Fibroblast of lung (primary cell): Measurements from ENCODE around the gene TNFSF15.
"Not testable (repeated sequence)": the region's sequence is repeated elsewhere in the genome, so short reads cannot be mapped to it uniquely, and the experiment has no call there.

ENCODE experiments used
- EZH2 ChIP-seq: IDR thresholded peaks from 2 replicates; pipeline ENCODE4 v1.5.1; 2012; ENCODE audit warnings: low read length, control low read depth, mild to moderate bottlenecking; ENCODE audit errors: missing control alignments
- TF ChIP-seq, protein P1 (sequence below), 2 donors: IDR thresholded peaks in 1 of 2; conservative IDR thresholded peaks in 1 of 2; 1 replicate in 1 of 2; 2 replicates in 1 of 2; pipeline ENCODE4 v1.5.1; 2011 to 2012; ENCODE audit warnings: low read length in 2 of 2, control low read depth in 1 of 2, inconsistent platforms in 1 of 2, low read depth in 1 of 2, mild to moderate bottlenecking in 1 of 2

DNA sequence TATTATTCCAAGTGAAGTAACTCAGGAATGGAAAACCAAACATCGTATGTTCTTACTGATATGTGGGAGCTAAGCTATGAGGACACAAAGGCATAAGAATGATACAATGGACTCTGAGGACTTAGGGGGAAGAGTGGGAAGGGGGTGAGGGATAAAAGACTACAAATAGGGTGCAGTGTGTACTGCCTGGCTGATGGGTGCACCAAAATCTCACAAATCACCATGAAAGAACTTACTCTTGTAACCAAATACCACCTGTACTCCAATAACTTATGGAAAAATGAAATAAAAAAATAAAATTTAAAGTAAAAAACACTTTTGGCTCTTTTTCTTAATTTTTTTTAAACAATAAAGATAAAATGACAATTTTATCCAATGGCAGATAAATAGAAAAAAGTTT, 64.3 kb downstream of the TNFSF15 start:
- not testable (repeated sequence) for TF ChIP-seq EZH2
- TF ChIP-seq, protein P1, sequence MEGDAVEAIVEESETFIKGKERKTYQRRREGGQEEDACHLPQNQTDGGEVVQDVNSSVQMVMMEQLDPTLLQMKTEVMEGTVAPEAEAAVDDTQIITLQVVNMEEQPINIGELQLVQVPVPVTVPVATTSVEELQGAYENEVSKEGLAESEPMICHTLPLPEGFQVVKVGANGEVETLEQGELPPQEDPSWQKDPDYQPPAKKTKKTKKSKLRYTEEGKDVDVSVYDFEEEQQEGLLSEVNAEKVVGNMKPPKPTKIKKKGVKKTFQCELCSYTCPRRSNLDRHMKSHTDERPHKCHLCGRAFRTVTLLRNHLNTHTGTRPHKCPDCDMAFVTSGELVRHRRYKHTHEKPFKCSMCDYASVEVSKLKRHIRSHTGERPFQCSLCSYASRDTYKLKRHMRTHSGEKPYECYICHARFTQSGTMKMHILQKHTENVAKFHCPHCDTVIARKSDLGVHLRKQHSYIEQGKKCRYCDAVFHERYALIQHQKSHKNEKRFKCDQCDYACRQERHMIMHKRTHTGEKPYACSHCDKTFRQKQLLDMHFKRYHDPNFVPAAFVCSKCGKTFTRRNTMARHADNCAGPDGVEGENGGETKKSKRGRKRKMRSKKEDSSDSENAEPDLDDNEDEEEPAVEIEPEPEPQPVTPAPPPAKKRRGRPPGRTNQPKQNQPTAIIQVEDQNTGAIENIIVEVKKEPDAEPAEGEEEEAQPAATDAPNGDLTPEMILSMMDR (conservative IDR thresholded peaks at IDR 0.05 in 1 of 2, IDR thresholded peaks at IDR 0.05 in 1 of 2; ENCODE audit: low read depth in 1 of 2, low read length in 2 of 2): not testable (repeated sequence)
